ENCODE data around the gene FXYD4.

Gene FXYD4

GRCh38 chr10:43393606-43394360, 22.3 kb downstream of the FXYD4 start:
- no peak for DNase-seq (ENCODE audit: extremely low read depth in 1 of 2, low read depth in 1 of 2)

GRCh38 chr10:43394868-43395267, 23.4 kb downstream of the FXYD4 start:
- DNase-seq (ENCODE audit: extremely low read depth in 1 of 2, low read depth in 1 of 2) = no peak

GRCh38 chr10:43395571-43396060, 24.2 kb downstream of the FXYD4 start:
- DNase-seq (ENCODE audit: extremely low read depth in 1 of 2, low read depth in 1 of 2) = no peak

GRCh38 chr10:43396061-43396927, 24.9 kb downstream of the FXYD4 start:
- DNase-seq (ENCODE audit: extremely low read depth in 1 of 2, low read depth in 1 of 2) = peak; percentile 68 to 69

- peak; percentile 67 to 78 for DNase-seq (ENCODE audit: extremely low read depth in 1 of 2, low read depth in 1 of 2)
Observed at GRCh38 chr10:43396928-43397624, 25.6 kb downstream of the FXYD4 start.

GRCh38 chr10:43398939-43399319, 27.5 kb downstream of the FXYD4 start:
- DNase-seq (ENCODE audit: extremely low read depth in 1 of 2, low read depth in 1 of 2) = no peak

GRCh38 chr10:43399320-43400310, 28.2 kb downstream of the FXYD4 start:
- DNase-seq (ENCODE audit: extremely low read depth in 1 of 2, low read depth in 1 of 2) = no peak

- DNase-seq (ENCODE audit: extremely low read depth in 1 of 2, low read depth in 1 of 2) = no peak
Observed at GRCh38 chr10:43401627-43402026, 30.2 kb downstream of the FXYD4 start.

- no peak for DNase-seq (ENCODE audit: extremely low read depth in 1 of 2, low read depth in 1 of 2)
Observed at GRCh38 chr10:43402176-43402575, 30.7 kb downstream of the FXYD4 start.

- no peak for DNase-seq (ENCODE audit: extremely low read depth in 1 of 2, low read depth in 1 of 2)
Observed at GRCh38 chr10:43402880-43403452, 31.5 kb downstream of the FXYD4 start.

GRCh38 chr10:43403911-43404703, 32.7 kb downstream of the FXYD4 start:
- DNase-seq (ENCODE audit: extremely low read depth in 1 of 2, low read depth in 1 of 2) = no peak

GRCh38 chr10:43404704-43405084, 33.3 kb downstream of the FXYD4 start:
- no peak for DNase-seq (ENCODE audit: extremely low read depth in 1 of 2, low read depth in 1 of 2)

- DNase-seq (ENCODE audit: extremely low read depth in 1 of 2, low read depth in 1 of 2) = peak in 1 of 2 donors; percentile 33
Observed at GRCh38 chr10:43407148-43407575, 35.7 kb downstream of the FXYD4 start.

GRCh38 chr10:43407576-43408330, 36.3 kb downstream of the FXYD4 start:
- peak; percentile 66 to 89 for DNase-seq (ENCODE audit: extremely low read depth in 1 of 2, low read depth in 1 of 2)

- no peak for DNase-seq (ENCODE audit: extremely low read depth in 1 of 2, low read depth in 1 of 2)
Observed at GRCh38 chr10:43408331-43408709, 36.9 kb downstream of the FXYD4 start.

GRCh38 chr10:43408710-43409384, 37.4 kb downstream of the FXYD4 start, which contains the start of gene HNRNPF:
HNRNPF (minus strand) TSS chr10:43409186; CDS start chr10:43387884, 21,302 bp downstream.
- DNase-seq (ENCODE audit: extremely low read depth in 1 of 2, low read depth in 1 of 2) = peak; percentile 93 to 95

- DNase-seq (ENCODE audit: extremely low read depth in 1 of 2, low read depth in 1 of 2) = peak in 1 of 2 donors; percentile 43
Observed at GRCh38 chr10:43409385-43410109, 38.1 kb downstream of the FXYD4 start.
